ENCODE data around the gene PHOX2A. TPM values are rescaled to one million over a fixed set of nuclear protein-coding genes. Genes with fewer than 3 reads are reported as not detected.

The PHOX2A gene
- total and polyA plus RNA-seq, 2 of the 13 experiments (the other 11 are each of a cell fraction or from before 2014, with no cell fraction given): not detected

DNA sequence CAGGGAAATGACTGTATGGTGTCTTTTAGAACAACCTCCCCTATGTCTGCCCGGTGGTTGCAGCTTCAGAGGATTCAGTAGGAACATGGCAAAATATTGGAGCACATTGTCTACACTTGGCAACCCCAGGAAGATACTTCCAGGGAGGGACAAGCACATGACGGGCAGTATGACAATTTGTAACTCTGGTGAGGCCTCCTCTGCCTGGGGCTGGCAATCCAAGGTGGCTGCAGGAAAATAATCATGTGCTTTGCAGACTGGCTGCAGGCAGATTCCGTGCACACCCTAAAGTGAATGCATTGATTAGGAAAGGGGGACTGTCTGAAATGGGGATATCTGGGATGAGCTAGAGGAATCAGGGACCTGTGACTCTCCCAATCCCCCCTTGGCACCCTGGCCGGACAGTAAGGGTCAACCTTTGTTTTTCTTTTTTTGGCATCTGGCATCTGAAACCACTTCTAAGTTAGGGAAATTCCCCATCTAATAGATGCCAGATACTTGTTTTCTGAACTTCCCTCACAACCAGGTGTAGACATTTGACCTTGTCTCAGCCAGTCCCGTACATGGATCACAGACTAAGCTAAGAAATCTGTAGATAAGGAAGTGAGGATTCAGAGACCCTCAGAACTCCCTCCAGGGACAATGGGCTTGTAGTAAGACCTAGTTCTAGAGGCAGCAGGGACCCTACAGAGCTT, 10.5 kb upstream of the PHOX2A start:
- Histone ChIP-seq H3K4me1 (ENCODE audit: insufficient read depth, low read length) (peaks cover 4% of the 10 kb centered on the region; the same call in 1 of the 2 replicates), H2AFZ (ENCODE audit: low read length) (no peak overlapping the region), H4K20me1 (ENCODE audit: insufficient read depth, low read length) (no peaks in the 10 kb centered on the region), H3K79me2 (ENCODE audit: insufficient read depth, low read length) (no peaks in the 10 kb centered on the region), H3K9ac (ENCODE audit: insufficient read depth, low read depth, low read length) (no peak overlapping the region), H3K27me3 (ENCODE audit: control insufficient read depth in 1 of 2, insufficient read depth in 2 of 2, low read length in 2 of 2) (peaks cover 2 to 32% of the 10 kb centered on the region in 2 experiments; a peak in 4 of 5 replicates), H3K27ac (ENCODE audit: extremely low read length, insufficient read depth, low read length) (no peak overlapping the region), H3K9me3 (ENCODE audit: low read length) (no peaks in the 10 kb centered on the region), H3K36me3 (replicated peaks in 1 of 2; ENCODE audit: control insufficient read depth in 1 of 2, insufficient read depth in 2 of 2, low read length in 2 of 2) (no peaks in the 10 kb centered on the region), H3K4me3 (replicated peaks in 1 of 3; ENCODE audit: insufficient read depth in 1 of 3, low read depth in 2 of 3, low read length in 3 of 3) (no peak overlapping the region), H3K4me2 (ENCODE audit: low read depth, low read length) (no peak overlapping the region)
- ChIA-PET POLR2A (no interaction called here), CTCF (ENCODE audit: low intra/inter-chr PET ratio, low total read pairs) (no interaction called here)
- TF ChIP-seq, protein P1, sequence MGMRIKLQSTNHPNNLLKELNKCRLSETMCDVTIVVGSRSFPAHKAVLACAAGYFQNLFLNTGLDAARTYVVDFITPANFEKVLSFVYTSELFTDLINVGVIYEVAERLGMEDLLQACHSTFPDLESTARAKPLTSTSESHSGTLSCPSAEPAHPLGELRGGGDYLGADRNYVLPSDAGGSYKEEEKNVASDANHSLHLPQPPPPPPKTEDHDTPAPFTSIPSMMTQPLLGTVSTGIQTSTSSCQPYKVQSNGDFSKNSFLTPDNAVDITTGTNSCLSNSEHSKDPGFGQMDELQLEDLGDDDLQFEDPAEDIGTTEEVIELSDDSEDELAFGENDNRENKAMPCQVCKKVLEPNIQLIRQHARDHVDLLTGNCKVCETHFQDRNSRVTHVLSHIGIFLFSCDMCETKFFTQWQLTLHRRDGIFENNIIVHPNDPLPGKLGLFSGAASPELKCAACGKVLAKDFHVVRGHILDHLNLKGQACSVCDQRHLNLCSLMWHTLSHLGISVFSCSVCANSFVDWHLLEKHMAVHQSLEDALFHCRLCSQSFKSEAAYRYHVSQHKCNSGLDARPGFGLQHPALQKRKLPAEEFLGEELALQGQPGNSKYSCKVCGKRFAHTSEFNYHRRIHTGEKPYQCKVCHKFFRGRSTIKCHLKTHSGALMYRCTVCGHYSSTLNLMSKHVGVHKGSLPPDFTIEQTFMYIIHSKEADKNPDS (CRISPR knock-in tag; IDR thresholded peaks at IDR 0.05): no peak
- TF ChIP-seq ZNF451 (CRISPR knock-in tag; IDR thresholded peaks at IDR 0.05) (no peak), SNAPC2 (CRISPR knock-in tag; IDR thresholded peaks at IDR 0.05) (no peak), NCOA1 (CRISPR knock-in tag; IDR thresholded peaks at IDR 0.05) (no peak), PCBP1 (IDR thresholded peaks at IDR 0.05; ENCODE audit: borderline replicate concordance, low read depth, low read length) (no peak)
- TF ChIP-seq, protein P2, sequence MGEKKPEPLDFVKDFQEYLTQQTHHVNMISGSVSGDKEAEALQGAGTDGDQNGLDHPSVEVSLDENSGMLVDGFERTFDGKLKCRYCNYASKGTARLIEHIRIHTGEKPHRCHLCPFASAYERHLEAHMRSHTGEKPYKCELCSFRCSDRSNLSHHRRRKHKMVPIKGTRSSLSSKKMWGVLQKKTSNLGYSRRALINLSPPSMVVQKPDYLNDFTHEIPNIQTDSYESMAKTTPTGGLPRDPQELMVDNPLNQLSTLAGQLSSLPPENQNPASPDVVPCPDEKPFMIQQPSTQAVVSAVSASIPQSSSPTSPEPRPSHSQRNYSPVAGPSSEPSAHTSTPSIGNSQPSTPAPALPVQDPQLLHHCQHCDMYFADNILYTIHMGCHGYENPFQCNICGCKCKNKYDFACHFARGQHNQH (CRISPR knock-in tag; IDR thresholded peaks at IDR 0.05): no peak
- WGBS (ENCODE audit: low lambda C conversion rate): 2% methylated on average over 4 of the region's 5 CpGs
- FAIRE-seq (no peak), DNase-seq (ENCODE audit: low spot score) (no peak), ATAC-seq (no peak)
- no TSS peak for BruUV-seq (replicated peaks)
- in situ Hi-C loops (cut with HindIII; ENCODE audit: extremely low pct_ligation_motif_present, low pct_unique_long_range_greater_than_20kb) (no loop called here), intact Hi-C loops (cut with micrococcal nuclease; ENCODE audit: unreplicated experiment) (no loop called here)
